ENCODE data around the gene TM2D3. TPM values are rescaled to one million over a fixed set of nuclear protein-coding genes. Genes with fewer than 3 reads are reported as not detected.

The TM2D3 gene
- total RNA-seq, 1 experiment from 2014 or later = 35.2 TPM

- Histone ChIP-seq H3K4me1 (ENCODE audit: control insufficient read depth in 1 of 2, insufficient read depth in 2 of 2, low read length in 2 of 2) (peaks cover 13 to 18% of the 10 kb centered on the region in 2 experiments), H3K27ac (ENCODE audit: low read depth, low read length) (no peak overlapping the region; the same call in 1 of the 2 replicates), H3K4me3 (replicated peaks in 1 of 2; ENCODE audit: low read depth in 1 of 2, low read length in 2 of 2) (peak overlapping the region; percentile 31 to 38), H3K9me3 (ENCODE audit: control insufficient read depth in 1 of 2, insufficient read depth in 1 of 2, low read depth in 1 of 2, low read length in 2 of 2) (no peaks in the 10 kb centered on the region), H3K9me2 (ENCODE audit: insufficient read depth) (no peaks in the 10 kb centered on the region), H3K4me2 (ENCODE audit: low read length) (peak overlapping the region; percentile 83), H3K36me3 (ENCODE audit: control insufficient read depth in 1 of 2, insufficient read depth in 2 of 2, low read length in 2 of 2) (no peaks in the 10 kb centered on the region), H3K27me3 (ENCODE audit: insufficient read depth, low read length) (no peaks in the 10 kb centered on the region), H2AFZ (ENCODE audit: low read depth, low read length, poor library complexity, severe bottlenecking) (peak overlapping the region; percentile 66), H3K9ac (ENCODE audit: low read length) (peak overlapping the region; percentile 29; the same call in 1 of the 2 replicates), H3K79me2 (ENCODE audit: insufficient read depth, low read length) (no peaks in the 10 kb centered on the region), H4K20me1 (ENCODE audit: insufficient read depth) (no peaks in the 10 kb centered on the region)
- POLR2A ChIA-PET = no interaction called here
- DNase-seq (ENCODE audit: low read depth, low spot score) (peak; percentile 56), ATAC-seq (peak; percentile 94)
- CTCF ChIA-PET = no interaction called here
- no peak for TF ChIP-seq FOSL1 (IDR thresholded peaks at IDR 0.05; ENCODE audit: low read depth)
- peak; percentile 43 for TF ChIP-seq SP1 (IDR thresholded peaks at IDR 0.05; ENCODE audit: low read depth)
- TF ChIP-seq CBX3 (IDR thresholded peaks at IDR 0.05; ENCODE audit: low read depth) = no peak
- no peak for TF ChIP-seq CEBPB (IDR thresholded peaks at IDR 0.05; ENCODE audit: low read depth)
- TF ChIP-seq MAX (IDR thresholded peaks at IDR 0.05) = peak; percentile 84
- no peak for TF ChIP-seq SIN3A (IDR thresholded peaks at IDR 0.05; ENCODE audit: low read depth)
- TF ChIP-seq RAD21 (IDR thresholded peaks at IDR 0.05; ENCODE audit: low read depth) = no peak
- TF ChIP-seq EGR1 (IDR thresholded peaks at IDR 0.05; ENCODE audit: low read depth) = no peak
- TF ChIP-seq ATF3 (IDR thresholded peaks at IDR 0.05) = no peak
- TF ChIP-seq ZBTB33 (IDR thresholded peaks at IDR 0.05; ENCODE audit: extremely low read depth, insufficient replicate concordance, low read length) = no peak
- no peak for TF ChIP-seq TCF7L2 (IDR thresholded peaks at IDR 0.05; ENCODE audit: borderline replicate concordance, extremely low read depth, insufficient read depth, insufficient read length)
- no peak for TF ChIP-seq REST (IDR thresholded peaks at IDR 0.05; ENCODE audit: low read depth)
- TF ChIP-seq POLR2AphosphoS5 (IDR thresholded peaks at IDR 0.05; ENCODE audit: low read depth, low read length) = peak; percentile 46; the same call in 1 of the 2 replicates
- TF ChIP-seq ELF1 (IDR thresholded peaks at IDR 0.05; ENCODE audit: borderline replicate concordance, low read depth) = no peak
- TF ChIP-seq POLR2A (IDR thresholded peaks at IDR 0.05; ENCODE audit: borderline replicate concordance, extremely low read depth, insufficient read depth, insufficient read length) = no peak
- TF ChIP-seq EZH2 (IDR thresholded peaks at IDR 0.05) = no peak
- peak; percentile 67 for TF ChIP-seq YY1 (IDR thresholded peaks at IDR 0.05; ENCODE audit: extremely low read depth, insufficient replicate concordance, low read depth, low read length)
- intact Hi-C loops (cut with micrococcal nuclease) = no loop called here
- RAD21 ChIA-PET (ENCODE audit: low non-redundant PET in 1 of 2, low total read pairs in 2 of 2, uncharacterized antibody in 2 of 2, unreplicated experiment in 2 of 2) = no interaction called here
- BruUV-seq (replicated peaks) = no TSS peak
Measured at GRCh38 chr15:101615986-101616848, 36.0 kb downstream of the TM2D3 start.

Data from HCT116 (cell line).